Trophoblast cell (in vitro differentiated cells and primary cell): ENCODE measurements around the gene PSD2.
"Not testable (repeated sequence)": the region's sequence is repeated elsewhere in the genome, so short reads cannot be mapped to it uniquely, and the experiment has no call there.

Experiments
- DNase-seq, 2 donors: peaks; one replicate each; pipeline ENCODE4 v3.0.0-alpha.2; 2016
- H2AFZ ChIP-seq: 2 replicates; pipeline ENCODE4 v1.6.1; 2013; ENCODE audit warnings: low read length, moderate library complexity, mild to moderate bottlenecking; ENCODE audit not compliant: insufficient read depth, poor library complexity
- H2AK5ac ChIP-seq: 2 replicates; pipeline ENCODE4 v1.6.1; 2013; ENCODE audit warnings: mild to moderate bottlenecking, low read length
- H2BK120ac ChIP-seq: 2 replicates; pipeline ENCODE4 v1.6.1; 2013; ENCODE audit warnings: low read length, mild to moderate bottlenecking, moderate library complexity; ENCODE audit not compliant: insufficient read depth, poor library complexity
- H2BK12ac ChIP-seq: 2 replicates; pipeline ENCODE4 v1.6.1; 2013; ENCODE audit warnings: mild to moderate bottlenecking, low read length, moderate library complexity
- H2BK5ac ChIP-seq: 2 replicates; pipeline ENCODE4 v1.6.1; 2013; ENCODE audit warnings: low read length, low read depth, moderate library complexity, mild to moderate bottlenecking; ENCODE audit not compliant: poor library complexity
- H3K14ac ChIP-seq: 2 replicates; pipeline ENCODE4 v1.6.1; 2013; ENCODE audit warnings: mild to moderate bottlenecking, low read length
- H3K18ac ChIP-seq: 2 replicates; pipeline ENCODE4 v1.6.1; 2013; ENCODE audit warnings: mild to moderate bottlenecking, low read length
- H3K23ac ChIP-seq: 2 replicates; pipeline ENCODE4 v1.6.1; 2013; ENCODE audit warnings: low read length
- H3K27ac ChIP-seq: 2 replicates; pipeline ENCODE4 v1.5.1; 2013; ENCODE audit warnings: low read depth, mild to moderate bottlenecking, inconsistent platforms, low read length, moderate library complexity
- H3K27me3 ChIP-seq: 2 replicates; pipeline ENCODE4 v1.6.1; 2013; ENCODE audit warnings: inconsistent platforms, mild to moderate bottlenecking, low read length, moderate library complexity; ENCODE audit not compliant: insufficient read depth
- H3K36me3 ChIP-seq, 2 experiments: 1 replicate in 1 of 2; 2 replicates in 1 of 2; pipeline ENCODE4 v1.6.1; 2013; ENCODE audit warnings: low read length in 2 of 2, mild to moderate bottlenecking in 2 of 2, moderate library complexity in 1 of 2; ENCODE audit not compliant: insufficient read depth in 2 of 2, control insufficient read depth in 1 of 2
- H3K4ac ChIP-seq: 2 replicates; pipeline ENCODE4 v1.6.1; 2013; ENCODE audit warnings: low read depth, mild to moderate bottlenecking, low read length, moderate library complexity
- H3K4me1 ChIP-seq, 2 experiments: 1 replicate in 1 of 2; 2 replicates in 1 of 2; pipeline ENCODE4 v1.6.1; 2013; ENCODE audit warnings: low read length in 2 of 2, mild to moderate bottlenecking in 2 of 2, moderate library complexity in 1 of 2; ENCODE audit not compliant: insufficient read depth in 2 of 2, control insufficient read depth in 1 of 2
- H3K4me2 ChIP-seq: 2 replicates; pipeline ENCODE4 v1.6.1; 2013; ENCODE audit warnings: inconsistent platforms, mild to moderate bottlenecking, low read length, moderate library complexity
- H3K4me3 ChIP-seq: 2 replicates; pipeline ENCODE4 v1.5.1; 2013; ENCODE audit warnings: mild to moderate bottlenecking, low read depth, low read length, inconsistent platforms
- H3K79me1 ChIP-seq: one replicate; pipeline ENCODE4 v1.6.1; 2013; ENCODE audit warnings: low read length
- H3K79me2 ChIP-seq: 2 replicates; pipeline ENCODE4 v1.6.1; 2013; ENCODE audit warnings: low read length, mild to moderate bottlenecking; ENCODE audit not compliant: control insufficient read depth, insufficient read depth, poor library complexity
- H3K9ac ChIP-seq: 2 replicates; pipeline ENCODE4 v1.6.1; 2013; ENCODE audit warnings: mild to moderate bottlenecking, low read length
- H3K9me3 ChIP-seq: 2 replicates; pipeline ENCODE4 v1.6.1; 2013; ENCODE audit warnings: low read depth, mild to moderate bottlenecking, control low read depth, inconsistent platforms, low read length; ENCODE audit not compliant: insufficient read depth
- H4K12ac ChIP-seq: 2 replicates; pipeline ENCODE4 v1.6.1; 2013; ENCODE audit warnings: low read depth, mild to moderate bottlenecking, low read length, moderate library complexity
- H4K8ac ChIP-seq: 2 replicates; pipeline ENCODE4 v1.6.1; 2013; ENCODE audit warnings: low read depth, mild to moderate bottlenecking, low read length, moderate library complexity
- H4K91ac ChIP-seq: one replicate; pipeline ENCODE4 v1.6.1; 2013; ENCODE audit warnings: low read depth, mild to moderate bottlenecking, low read length, moderate library complexity
- WGBS: extraction: QIAGEN DNeasy Blood & Tissue Kit; methylation state at CpG from one replicate; pipeline ENCODE4 v1.1.7; 2013; ENCODE audit warnings: missing lambda C conversion rate; ENCODE audit not compliant: insufficient read length, insufficient coverage; ENCODE audit errors: extremely low coverage; 5-methylcytosine and 5-hydroxymethylcytosine counted together

The PSD2 gene

GRCh38 chr5:139789845-139790189, 5.8 kb upstream of the PSD2 start:
- Histone ChIP-seq H2BK5ac (no peak overlapping the region), H3K79me2 (no peaks in the 10 kb centered on the region), H3K27ac (no peak overlapping the region), H4K91ac (no peak overlapping the region), H3K27me3 (peaks cover 15% of the 10 kb centered on the region), H3K4ac (no peak overlapping the region), H2BK12ac (no peak overlapping the region), H2BK120ac (no peak overlapping the region), H3K79me1 (peaks cover 2% of the 10 kb centered on the region), H3K9ac (no peak overlapping the region), H3K18ac (no peak overlapping the region), H3K4me1 (peaks cover 0 to 2% of the 10 kb centered on the region in 2 experiments), H3K36me3 (no peaks in the 10 kb centered on the region), H2AFZ (no peak overlapping the region), H3K23ac (no peak overlapping the region), H3K4me3 (no peak overlapping the region), H3K9me3 (peaks cover 2% of the 10 kb centered on the region), H2AK5ac (no peak overlapping the region), H3K14ac (no peak overlapping the region), H3K4me2 (no peak overlapping the region), H4K12ac (no peak overlapping the region), H4K8ac (no peak overlapping the region)
- DNase-seq, result no peak
- 100% methylated on average over 1 of the region's 12 CpGs for WGBS

GRCh38 chr5:139792218-139792617, 3.4 kb upstream of the PSD2 start:
- Histone ChIP-seq H3K23ac (no peak overlapping the region), H3K9ac (no peak overlapping the region), H3K18ac (no peak overlapping the region), H3K14ac (no peak overlapping the region), H4K91ac (no peak overlapping the region), H3K36me3 (no peaks in the 10 kb centered on the region), H4K12ac (no peak overlapping the region), H3K4ac (no peak overlapping the region), H2AFZ (no peak overlapping the region), H2AK5ac (no peak overlapping the region), H3K27ac (no peak overlapping the region), H2BK5ac (no peak overlapping the region), H3K4me1 (peaks cover 0 to 2% of the 10 kb centered on the region in 2 experiments), H3K79me2 (no peaks in the 10 kb centered on the region), H3K4me3 (no peak overlapping the region), H3K4me2 (no peak overlapping the region), H3K79me1 (peaks cover 2% of the 10 kb centered on the region), H3K27me3 (peaks cover 39% of the 10 kb centered on the region), H2BK12ac (no peak overlapping the region), H2BK120ac (no peak overlapping the region), H4K8ac (no peak overlapping the region), H3K9me3 (peaks cover 4% of the 10 kb centered on the region)
- WGBS, result no CpG with 5 or more reads among the region's 2 CpGs
- no peak for DNase-seq

- H3K27ac ChIP-seq, H3K14ac ChIP-seq, H4K91ac ChIP-seq, H3K9me3 ChIP-seq, H2AK5ac ChIP-seq, H3K36me3 ChIP-seq, H3K4me1 ChIP-seq, H4K8ac ChIP-seq, H2AFZ ChIP-seq, H3K79me2 ChIP-seq, H3K79me1 ChIP-seq, H3K4ac ChIP-seq, H3K18ac ChIP-seq, H2BK12ac ChIP-seq, H3K4me3 ChIP-seq, H2BK5ac ChIP-seq, H3K4me2 ChIP-seq, H3K23ac ChIP-seq, DNase-seq, H2BK120ac ChIP-seq, H3K9ac ChIP-seq, H4K12ac ChIP-seq: not testable (repeated sequence)
- H3K27me3 ChIP-seq, result peaks cover 44% of the 10 kb centered on the region
- WGBS, result no CpG with 5 or more reads among the region's 2 CpGs
Measured at GRCh38 chr5:139792655-139793054, 3.0 kb upstream of the PSD2 start.

- no peak overlapping the region for H4K8ac ChIP-seq
- H3K4me1 ChIP-seq, result no peaks in the 10 kb centered on the region
- no peak overlapping the region for H3K23ac ChIP-seq
- H3K9me3 ChIP-seq, result peaks cover 8% of the 10 kb centered on the region
- no peaks in the 10 kb centered on the region for H3K36me3 ChIP-seq
- no peak overlapping the region for H4K12ac ChIP-seq
- DNase-seq, result no peak
- no CpG with 5 or more reads among the region's 6 CpGs for WGBS
- no peak overlapping the region for H4K91ac ChIP-seq
- H3K4ac ChIP-seq, result no peak overlapping the region
- H3K4me2 ChIP-seq, result no peak overlapping the region
- no peak overlapping the region for H3K9ac ChIP-seq
- H2BK120ac ChIP-seq, result no peak overlapping the region
- H2AFZ ChIP-seq, result no peak overlapping the region
- no peak overlapping the region for H3K4me3 ChIP-seq
- H3K14ac ChIP-seq, result no peak overlapping the region
- no peaks in the 10 kb centered on the region for H3K79me2 ChIP-seq
- H2BK5ac ChIP-seq, result no peak overlapping the region
- no peak overlapping the region for H2BK12ac ChIP-seq
- H3K27me3 ChIP-seq, result peaks cover 53% of the 10 kb centered on the region
- no peaks in the 10 kb centered on the region for H3K79me1 ChIP-seq
- no peak overlapping the region for H3K18ac ChIP-seq
- no peak overlapping the region for H2AK5ac ChIP-seq
- H3K27ac ChIP-seq, result no peak overlapping the region
Measured at GRCh38 chr5:139794067-139794846, 1.4 kb upstream of the PSD2 start.
